HG03064 (cell line): Measurements from ENCODE around the gene KRTAP29-1.
"Not testable (repeated sequence)": the region's sequence is repeated elsewhere in the genome, so short reads cannot be mapped to it uniquely, and the experiment has no call there.

Experiments
- ATAC-seq: cut with Tn5 transposase; IDR thresholded peaks from one replicate; pipeline ENCODE4 v1.9.1; 2021; ENCODE audit warnings: low read depth; ENCODE audit not compliant: unreplicated experiment

The KRTAP29-1 gene

DNA sequence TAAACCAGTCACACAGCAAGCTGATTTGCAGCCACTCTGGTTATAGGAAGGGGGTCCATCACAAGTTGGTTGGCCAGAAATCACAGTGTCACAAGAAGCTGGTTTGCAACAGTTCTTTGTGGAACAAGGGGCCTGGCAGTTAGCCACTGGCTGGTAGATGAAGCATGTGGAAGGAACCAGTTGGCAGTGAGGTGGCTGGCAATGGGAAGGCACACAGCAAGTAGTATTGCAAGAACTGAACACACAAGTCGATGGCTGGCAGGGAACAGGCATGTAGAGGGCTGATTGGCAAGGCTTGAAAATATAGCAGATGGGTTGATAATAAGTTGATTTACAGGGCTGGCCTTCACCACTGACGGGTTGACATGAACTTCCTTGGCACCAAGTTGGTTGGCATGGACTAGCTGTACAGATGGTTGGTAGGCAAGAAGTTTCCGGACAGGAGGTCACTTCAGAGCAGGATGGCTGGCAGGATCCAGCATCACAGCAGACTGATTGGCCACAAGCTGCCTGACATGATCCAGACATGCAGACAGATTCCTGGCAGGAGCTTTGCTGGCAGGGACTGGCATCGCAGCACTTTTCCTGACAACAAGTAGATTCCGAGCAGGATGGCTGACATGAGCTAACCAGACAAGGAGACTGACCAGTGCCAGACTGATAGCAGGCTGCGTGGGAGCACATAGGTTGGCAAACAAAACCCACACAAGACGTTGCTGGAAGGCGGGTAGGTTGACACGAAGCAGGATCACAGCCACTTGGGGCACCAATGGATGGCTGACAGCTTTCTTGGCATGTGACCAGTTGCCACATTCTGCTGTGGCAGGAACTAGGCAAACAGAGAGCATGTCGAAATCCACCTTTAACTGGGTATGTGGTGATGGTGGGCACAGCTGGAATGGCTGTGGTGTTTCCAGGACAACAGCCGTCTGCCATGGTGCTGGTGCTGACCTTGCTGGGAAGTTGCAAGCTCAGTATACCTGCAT, at the start of gene KRTAP29-1:
Gene KRTAP29-1 (minus strand): TSS at position 936 of the 986 bp plus-strand sequence. CDS start 0 bp downstream, at position 936.
- no peak for ATAC-seq

DNA sequence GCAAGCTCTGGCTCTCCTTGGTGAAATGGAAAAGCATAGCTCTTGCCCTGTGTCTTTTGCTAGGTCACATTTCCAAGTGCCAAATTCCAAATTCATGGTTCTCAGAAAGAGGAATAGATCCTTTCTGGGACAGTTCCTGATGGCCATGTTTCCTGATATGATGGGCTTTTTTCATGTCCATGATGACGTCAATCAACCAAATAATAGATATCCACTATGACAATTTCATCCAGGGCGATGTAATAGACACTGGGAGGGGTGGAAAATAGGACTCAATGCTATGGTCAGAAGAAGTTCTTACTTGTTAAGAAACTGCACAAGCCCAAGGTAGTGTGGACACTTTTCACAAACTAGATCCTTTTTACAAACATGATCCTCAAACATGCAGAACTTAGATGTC, 48.5 kb upstream of the KRTAP29-1 start:
- no peak for ATAC-seq

GRCh38 chr17:41350381-41350878, 47.8 kb upstream of the KRTAP29-1 start, which contains the start of gene KRT33A:
Gene KRT33A (minus strand): TSS chr17:41350828. CDS start chr17:41350767, 61 bp downstream.
- ATAC-seq = not testable (repeated sequence)

- ATAC-seq = no peak
These were observed 45.5 kb upstream of the KRTAP29-1 start for GRCh38 chr17:41347869-41348760.

DNA sequence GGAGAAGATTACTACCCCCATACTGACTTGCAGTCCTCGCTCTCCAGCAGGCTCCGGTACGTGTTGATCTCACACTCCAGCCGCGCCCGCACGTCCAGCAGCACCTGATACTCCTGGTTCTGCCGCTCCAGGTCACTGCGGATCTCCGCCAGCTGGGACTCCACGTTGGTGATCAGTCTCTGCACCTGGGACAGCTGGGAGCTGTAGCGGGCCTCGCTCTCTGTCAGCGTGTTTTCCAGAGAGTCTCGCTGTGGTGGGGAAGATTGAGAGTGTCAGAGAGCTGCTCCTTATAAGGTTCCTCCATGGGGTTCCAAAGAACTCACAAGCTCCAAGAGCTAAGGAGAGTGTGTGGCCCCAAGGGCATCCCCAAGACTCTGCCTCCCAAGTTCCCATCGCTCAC, 43.8 kb upstream of the KRTAP29-1 start:
- ATAC-seq = not testable (repeated sequence)

- ATAC-seq = no peak
These were observed 43.3 kb upstream of the KRTAP29-1 start for GRCh38 chr17:41345992-41346391.

DNA sequence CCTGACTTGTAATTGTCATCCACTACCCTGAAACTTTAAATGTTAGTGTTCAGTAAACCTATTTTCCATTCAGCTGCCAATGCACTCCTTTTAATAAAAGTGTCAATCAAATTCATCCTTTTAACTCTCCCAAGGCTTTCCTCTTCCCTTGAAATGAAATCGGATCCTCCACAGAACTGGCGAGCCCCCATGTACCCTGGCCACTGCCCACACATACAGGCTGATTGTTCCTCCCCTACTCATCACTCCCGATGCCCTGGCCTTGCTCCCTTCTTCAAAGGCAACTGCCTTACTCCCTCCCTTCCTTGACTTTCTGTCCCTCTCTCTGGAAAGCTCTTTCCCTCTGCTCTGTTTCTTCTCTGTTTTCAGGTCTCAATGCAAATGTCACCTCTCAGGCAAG, 40.4 kb upstream of the KRTAP29-1 start:
- no peak for ATAC-seq

GRCh38 chr17:41340934-41341861, 38.5 kb upstream of the KRTAP29-1 start:
- ATAC-seq = no peak

GRCh38 chr17:41340494-41340893, 37.8 kb upstream of the KRTAP29-1 start:
- ATAC-seq = no peak

DNA sequence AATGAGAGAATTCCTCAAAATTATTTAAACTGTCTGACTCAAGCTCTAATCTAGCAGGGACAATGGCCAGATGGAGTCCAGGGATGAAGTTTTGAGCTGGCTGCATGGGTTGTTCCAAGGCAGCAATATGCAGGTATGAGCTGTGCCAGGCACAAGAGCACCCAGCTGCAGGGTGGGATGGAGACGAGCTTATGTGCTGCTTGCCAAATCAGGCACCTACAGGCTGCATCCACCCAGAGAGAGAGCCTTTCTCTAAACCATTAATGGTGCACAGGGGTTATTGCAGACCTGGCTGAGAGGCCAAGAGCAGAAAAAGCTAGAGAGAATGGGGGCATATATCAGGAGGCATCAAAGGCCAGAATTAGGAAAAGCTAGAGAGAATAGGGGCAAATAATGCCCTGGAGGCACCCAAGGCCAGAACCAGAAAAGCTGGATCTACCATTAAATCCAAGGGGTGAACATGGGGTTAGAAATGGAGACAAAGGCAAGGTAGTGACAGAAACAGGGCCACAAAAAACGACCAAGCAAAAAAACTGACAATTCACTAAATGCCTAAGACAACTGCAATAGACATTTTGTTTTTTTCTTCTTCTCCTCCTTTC, 37.0 kb upstream of the KRTAP29-1 start:
- no peak for ATAC-seq

DNA sequence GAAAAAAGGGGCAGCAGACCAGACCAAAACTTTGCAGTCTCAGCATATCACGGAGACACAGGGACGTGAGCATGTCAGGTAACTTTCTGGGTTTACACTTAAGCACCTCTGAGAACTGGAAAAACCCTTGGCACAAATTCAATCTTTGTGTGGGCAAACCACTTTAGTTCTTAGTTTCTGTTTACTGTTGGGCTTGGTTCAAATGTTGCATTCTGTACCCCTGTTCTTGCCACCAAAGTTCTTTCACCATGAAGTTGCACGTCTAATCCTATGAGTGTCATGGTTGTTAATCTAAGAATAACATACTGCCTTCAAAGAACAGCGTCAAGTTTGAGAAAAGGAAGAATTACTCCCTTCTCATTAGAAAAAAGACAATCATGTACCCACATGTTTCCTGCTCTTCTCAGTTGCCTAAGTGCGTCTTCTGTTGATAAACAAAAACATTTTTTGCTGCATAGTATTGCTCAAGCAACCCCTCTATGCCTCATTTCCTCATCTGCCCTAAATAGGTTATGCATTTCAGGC, 36.4 kb upstream of the KRTAP29-1 start:
- ATAC-seq = no peak

GRCh38 chr17:41335747-41336146, 33.1 kb upstream of the KRTAP29-1 start:
- no peak for ATAC-seq

DNA sequence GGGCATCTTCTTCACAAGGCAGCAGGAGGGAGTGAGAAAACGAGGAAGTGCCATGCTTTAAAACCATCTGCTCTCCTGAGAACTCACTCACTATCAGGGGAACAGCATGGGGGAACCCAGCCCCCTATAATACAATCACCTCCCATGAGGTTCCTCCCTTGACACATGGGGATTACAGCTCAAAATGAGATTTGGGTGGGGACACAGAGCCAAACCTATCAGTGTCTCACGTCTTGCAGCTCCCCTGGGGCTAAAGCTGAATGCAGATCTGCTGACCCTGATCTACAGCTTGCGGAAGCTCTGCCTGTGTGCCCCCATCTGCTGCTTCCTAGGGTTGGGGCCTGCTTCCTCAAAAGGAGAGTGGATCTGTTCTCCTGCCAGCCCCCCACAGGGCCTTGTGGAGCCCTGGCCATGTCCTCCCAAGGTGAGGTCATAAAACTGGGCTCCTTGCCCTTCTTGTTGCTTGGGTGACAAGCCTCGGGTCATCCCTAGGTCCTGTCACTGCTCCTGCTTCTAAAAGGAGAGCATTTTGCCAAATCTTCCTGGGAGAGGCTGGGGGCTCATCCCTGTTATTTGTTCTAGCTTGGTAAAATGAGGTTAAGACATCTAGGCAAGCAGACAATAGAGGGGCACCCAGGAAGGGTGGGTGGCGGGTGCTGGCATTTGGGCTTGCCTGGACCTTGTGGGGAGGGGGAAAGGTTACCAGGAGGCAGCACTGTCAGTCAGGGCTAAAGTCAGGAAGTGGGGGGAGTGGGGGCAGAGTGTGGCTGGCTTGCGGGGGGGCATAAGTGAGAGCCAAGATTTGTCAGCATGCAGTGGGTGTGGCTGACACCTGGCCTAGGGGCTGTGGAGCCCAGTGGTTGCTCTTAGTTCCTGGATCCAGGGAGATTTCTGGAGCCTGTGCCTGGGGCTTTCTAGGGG, 32.0 kb upstream of the KRTAP29-1 start:
- no peak for ATAC-seq

DNA sequence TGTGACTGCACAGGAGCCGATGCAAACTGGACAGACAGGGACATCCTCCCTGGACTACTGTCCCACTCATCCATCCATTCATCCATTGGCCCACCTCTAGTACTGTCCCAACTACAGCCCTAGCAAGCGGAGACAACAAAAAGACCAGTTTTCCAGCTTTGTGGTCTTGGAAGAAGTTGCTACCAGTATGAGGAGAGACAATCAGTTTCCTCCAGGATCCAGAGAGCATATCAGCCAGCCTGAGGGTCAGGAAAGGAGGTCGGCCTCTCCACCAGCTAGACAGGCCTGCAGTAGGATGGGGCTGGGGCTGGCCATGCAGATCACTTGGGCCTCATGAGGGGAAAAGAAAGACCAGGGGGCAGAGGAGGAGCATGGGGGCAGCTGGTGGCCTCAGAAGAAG, 31.2 kb upstream of the KRTAP29-1 start:
- ATAC-seq = no peak

DNA sequence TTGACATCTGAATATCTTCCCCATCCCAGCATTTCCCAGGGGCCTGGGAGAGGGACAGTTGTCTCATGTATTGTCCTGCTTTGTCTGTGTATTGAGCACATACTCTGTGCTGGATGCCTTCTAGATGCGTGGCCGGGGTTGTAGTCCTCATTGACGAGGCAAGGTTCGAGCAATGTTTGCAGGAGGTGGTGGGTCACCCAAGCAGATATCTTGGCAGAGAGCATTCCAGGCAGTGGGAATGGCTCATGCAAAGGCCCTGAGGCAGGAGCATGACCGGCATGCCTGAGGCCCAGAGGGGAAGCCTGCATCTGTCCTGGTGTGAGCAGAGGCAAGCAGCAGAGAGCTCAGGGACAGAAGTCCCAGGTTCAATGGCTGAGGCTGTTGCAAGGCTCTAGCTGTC, 30.4 kb upstream of the KRTAP29-1 start:
- no peak for ATAC-seq

GRCh38 chr17:41332239-41332638, 29.6 kb upstream of the KRTAP29-1 start:
- ATAC-seq = no peak

- ATAC-seq = no peak
These were observed 29.0 kb upstream of the KRTAP29-1 start for GRCh38 chr17:41331606-41332005.

- ATAC-seq = no peak
These were observed 26.8 kb upstream of the KRTAP29-1 start for GRCh38 chr17:41329279-41329948.
